ENCODE data around the gene MICU1. TPM values are rescaled to one million over a fixed set of nuclear protein-coding genes. Genes with fewer than 3 reads are reported as not detected.
"Not testable (repeated sequence)": the region's sequence is repeated elsewhere in the genome, so short reads cannot be mapped to it uniquely, and the experiment has no call there.

The MICU1 gene
- total RNA-seq, 1 donor from 2014 or later, result 48.0 TPM

GRCh38 chr10:72480861-72481260, 145.0 kb downstream of the MICU1 start:
- TF ChIP-seq, protein P1, sequence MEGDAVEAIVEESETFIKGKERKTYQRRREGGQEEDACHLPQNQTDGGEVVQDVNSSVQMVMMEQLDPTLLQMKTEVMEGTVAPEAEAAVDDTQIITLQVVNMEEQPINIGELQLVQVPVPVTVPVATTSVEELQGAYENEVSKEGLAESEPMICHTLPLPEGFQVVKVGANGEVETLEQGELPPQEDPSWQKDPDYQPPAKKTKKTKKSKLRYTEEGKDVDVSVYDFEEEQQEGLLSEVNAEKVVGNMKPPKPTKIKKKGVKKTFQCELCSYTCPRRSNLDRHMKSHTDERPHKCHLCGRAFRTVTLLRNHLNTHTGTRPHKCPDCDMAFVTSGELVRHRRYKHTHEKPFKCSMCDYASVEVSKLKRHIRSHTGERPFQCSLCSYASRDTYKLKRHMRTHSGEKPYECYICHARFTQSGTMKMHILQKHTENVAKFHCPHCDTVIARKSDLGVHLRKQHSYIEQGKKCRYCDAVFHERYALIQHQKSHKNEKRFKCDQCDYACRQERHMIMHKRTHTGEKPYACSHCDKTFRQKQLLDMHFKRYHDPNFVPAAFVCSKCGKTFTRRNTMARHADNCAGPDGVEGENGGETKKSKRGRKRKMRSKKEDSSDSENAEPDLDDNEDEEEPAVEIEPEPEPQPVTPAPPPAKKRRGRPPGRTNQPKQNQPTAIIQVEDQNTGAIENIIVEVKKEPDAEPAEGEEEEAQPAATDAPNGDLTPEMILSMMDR (IDR thresholded peaks at IDR 0.05), result no peak
- no peaks in the 10 kb centered on the region for H3K9me3 Mint-ChIP-seq (ENCODE audit: low read depth)
- no peak for DNase-seq (ENCODE audit: low spot score)
- no peaks in the 10 kb centered on the region for H3K27me3 Mint-ChIP-seq (ENCODE audit: low read depth)
- H3K36me3 Mint-ChIP-seq (ENCODE audit: low read depth), result peaks cover 4% of the 10 kb centered on the region
- H3K4me3 Mint-ChIP-seq (ENCODE audit: unreplicated experiment), result no peak overlapping the region
- no peak overlapping the region for H3K27ac Mint-ChIP-seq (ENCODE audit: unreplicated experiment)
- no peaks in the 10 kb centered on the region for H3K4me1 Mint-ChIP-seq (ENCODE audit: low read depth)

GRCh38 chr10:72477463-72477862, 148.4 kb downstream of the MICU1 start:
- no peaks in the 10 kb centered on the region for H3K27me3 Mint-ChIP-seq (ENCODE audit: low read depth)

GRCh38 chr10:72472306-72472705, 153.6 kb downstream of the MICU1 start:
- peaks cover 3% of the 10 kb centered on the region for H3K4me1 Mint-ChIP-seq (ENCODE audit: low read depth)
- no peak for DNase-seq (ENCODE audit: low spot score)
- H3K27me3 Mint-ChIP-seq (ENCODE audit: low read depth), result no peaks in the 10 kb centered on the region
- peaks cover 23% of the 10 kb centered on the region for H3K36me3 Mint-ChIP-seq (ENCODE audit: low read depth)
- H3K4me3 Mint-ChIP-seq (ENCODE audit: unreplicated experiment), result no peak overlapping the region
- H3K27ac Mint-ChIP-seq (ENCODE audit: unreplicated experiment), result no peak overlapping the region
- TF ChIP-seq, protein P1 (IDR thresholded peaks at IDR 0.05), result no peak
- no peaks in the 10 kb centered on the region for H3K9me3 Mint-ChIP-seq (ENCODE audit: low read depth)

More at GRCh38 chr10:72477463-72477862, 148.4 kb downstream of the MICU1 start:
- no peak for DNase-seq (ENCODE audit: low spot score)
- no peaks in the 10 kb centered on the region for H3K4me1 Mint-ChIP-seq (ENCODE audit: low read depth)
- no peak overlapping the region for H3K4me3 Mint-ChIP-seq (ENCODE audit: unreplicated experiment)
- TF ChIP-seq, protein P1 (IDR thresholded peaks at IDR 0.05), result no peak
- H3K27ac Mint-ChIP-seq (ENCODE audit: unreplicated experiment), result no peak overlapping the region
- H3K9me3 Mint-ChIP-seq (ENCODE audit: low read depth), result no peaks in the 10 kb centered on the region
- peaks cover 19% of the 10 kb centered on the region for H3K36me3 Mint-ChIP-seq (ENCODE audit: low read depth)

GRCh38 chr10:72470666-72471065, 155.2 kb downstream of the MICU1 start:
- Mint-ChIP-seq H3K36me3 (ENCODE audit: low read depth) (peaks cover 21% of the 10 kb centered on the region), H3K27ac (ENCODE audit: unreplicated experiment) (no peak overlapping the region), H3K4me3 (ENCODE audit: unreplicated experiment) (no peak overlapping the region), H3K9me3 (ENCODE audit: low read depth) (no peaks in the 10 kb centered on the region), H3K27me3 (ENCODE audit: low read depth) (no peaks in the 10 kb centered on the region), H3K4me1 (ENCODE audit: low read depth) (peaks cover 5% of the 10 kb centered on the region)
- DNase-seq (ENCODE audit: low spot score), result no peak
- TF ChIP-seq, protein P1 (IDR thresholded peaks at IDR 0.05), result no peak

GRCh38 chr10:72467064-72467463, 158.8 kb downstream of the MICU1 start:
- H3K4me1 Mint-ChIP-seq (ENCODE audit: low read depth); H3K36me3 Mint-ChIP-seq (ENCODE audit: low read depth); H3K4me3 Mint-ChIP-seq (ENCODE audit: unreplicated experiment); H3K27ac Mint-ChIP-seq (ENCODE audit: unreplicated experiment); H3K27me3 Mint-ChIP-seq (ENCODE audit: low read depth); DNase-seq (ENCODE audit: low spot score); H3K9me3 Mint-ChIP-seq (ENCODE audit: low read depth): not testable (repeated sequence)

GRCh38 chr10:72466018-72466417, 159.9 kb downstream of the MICU1 start:
- H3K27me3 Mint-ChIP-seq (ENCODE audit: low read depth), result no peaks in the 10 kb centered on the region
- no peak overlapping the region for H3K4me3 Mint-ChIP-seq (ENCODE audit: unreplicated experiment)
- H3K9me3 Mint-ChIP-seq (ENCODE audit: low read depth), result no peaks in the 10 kb centered on the region
- DNase-seq (ENCODE audit: low spot score), result no peak
- peaks cover 5% of the 10 kb centered on the region for H3K4me1 Mint-ChIP-seq (ENCODE audit: low read depth)
- peaks cover 6% of the 10 kb centered on the region for H3K36me3 Mint-ChIP-seq (ENCODE audit: low read depth)
- H3K27ac Mint-ChIP-seq (ENCODE audit: unreplicated experiment), result no peak overlapping the region
- TF ChIP-seq, protein P1 (IDR thresholded peaks at IDR 0.05), result no peak
